ENCODE measurements around the gene ARHGEF7.

DNA sequence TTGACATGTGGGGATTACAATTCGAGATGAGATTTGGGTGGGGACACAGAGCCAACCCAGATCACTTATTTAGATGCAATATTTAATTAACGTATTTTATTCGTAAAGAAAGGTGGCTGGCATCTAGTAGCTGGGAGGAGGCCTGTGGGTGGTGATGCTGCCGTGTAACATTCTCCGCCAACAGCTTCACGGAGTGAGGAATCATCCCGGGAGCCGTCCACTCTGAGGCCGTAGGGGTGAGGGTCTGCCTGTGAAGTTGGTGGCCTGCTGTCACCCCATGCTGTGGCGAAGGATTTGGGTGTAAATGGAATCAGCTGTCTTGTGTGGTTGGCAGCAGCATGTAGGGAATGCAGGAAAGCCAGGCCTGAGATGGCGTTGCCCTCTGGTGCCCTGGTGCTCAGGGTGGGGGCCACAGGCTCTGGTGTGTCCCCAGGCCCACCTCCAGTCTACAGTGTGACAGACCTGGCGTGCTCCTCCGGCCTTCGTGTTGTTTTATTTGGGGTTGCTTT lies 202.0 kb downstream of the ARHGEF7 start:
- TF ChIP-seq CTCF (conservative IDR thresholded peaks at IDR 0.05; ENCODE audit: low read length) (no peak), EZH2phosphoT487 (IDR thresholded peaks at IDR 0.05; ENCODE audit: borderline replicate concordance) (no peak)
